K562 (cell line): ENCODE data around the gene TRAF3IP3. TPM values are rescaled to one million over a fixed set of nuclear protein-coding genes. Genes with fewer than 3 reads are reported as not detected.

ENCODE experiments used
- ATAC-seq: fragments of 200-7000 bp; cut with Tn5 transposase; 3 replicates; pipeline ENCODE4 v1.9.1; 2020; ENCODE audit warnings: moderate library complexity
- BruUV-seq: library from RNA; stranded (reverse); fragments of 400-500 nt; replicated peaks from 2 replicates; lab custom pipeline; 2021; lab: Mats Ljungman, UMichigan
- CTCF ChIA-PET: fragments of 300-600 bp; formaldehyde crosslinking; extraction: SDS; loops from one replicate; lab custom pipeline; 2021; ENCODE audit warnings: low intra/inter-chr PET ratio; lab: Yijun Ruan, JAX
- POLR2A ChIA-PET: fragments of 300-600, 350-650 bp; sonication (Branson Sonifier 250); formaldehyde crosslinking; extraction: SDS; loops from one replicate; lab custom pipeline; 2021; ENCODE audit warnings: antibody characterized with exemption, inconsistent platforms; lab: Yijun Ruan, JAX
- DNase-seq, 4 experiments: peaks; one replicate each; pipeline versions ENCODE4 v3.0.0 to v3.0.0-alpha.2; 2011 to 2018; ENCODE audit warnings: low spot score in 3 of 4, mixed read lengths in 3 of 4; ENCODE audit errors: extremely low read depth in 1 of 4
- FAIRE-seq: peaks from 2 replicates; lab custom pipeline; 2011; peaks lifted over from hg19 to GRCh38; lab: Jason Lieb, UNC
- H2AFZ ChIP-seq: 2 replicates; pipeline ENCODE4 v1.6.0; 2011; ENCODE audit warnings: low read depth, low read length, control low read depth, inconsistent platforms
- H3K27ac ChIP-seq: fragments of 200-600 bp; 3 replicates; pipeline ENCODE4 v1.8.0; 2011; ENCODE audit warnings: low read depth, mild to moderate bottlenecking, control low read depth, inconsistent platforms, low read length, moderate library complexity, mixed read lengths; ENCODE audit errors: extremely low read depth
- H3K27me3 ChIP-seq, 2 experiments: fragments of 300-600 bp in 1 of 2; 2 replicates in 1 of 2; 3 replicates in 1 of 2; pipeline versions ENCODE4 v1.6.0 to v1.8.0; 2011; ENCODE audit warnings: inconsistent platforms in 2 of 2, low read length in 2 of 2, mild to moderate bottlenecking in 1 of 2, mixed read lengths in 1 of 2, moderate library complexity in 1 of 2; ENCODE audit not compliant: control insufficient read depth in 2 of 2, insufficient read depth in 2 of 2
- H3K36me3 ChIP-seq: fragments of 300-600 bp; 3 replicates; pipeline ENCODE4 v1.8.0; 2011; ENCODE audit warnings: mild to moderate bottlenecking, low read length, inconsistent platforms; ENCODE audit not compliant: control insufficient read depth, insufficient read depth
- H3K4me1 ChIP-seq, 2 experiments: fragments of 200-600 bp in 1 of 2; replicated peaks in 1 of 2; 2 replicates in 1 of 2; 3 replicates in 1 of 2; pipeline versions ENCODE4 v1.5.1 to v1.8.0; 2011; ENCODE audit warnings: inconsistent platforms in 2 of 2, low read length in 2 of 2, mild to moderate bottlenecking in 1 of 2, mixed read lengths in 1 of 2, moderate library complexity in 1 of 2; ENCODE audit not compliant: control insufficient read depth in 2 of 2, insufficient read depth in 2 of 2
- H3K4me2 ChIP-seq: 2 replicates; pipeline ENCODE4 v1.6.1; 2011; ENCODE audit warnings: low read length, control low read depth, inconsistent platforms, mixed read lengths; ENCODE audit not compliant: insufficient read depth
- H3K4me3 ChIP-seq: fragments of 200-600 bp; sonication (generic), shearing (Covaris generic); 2 replicates; pipeline ENCODE4 v1.5.1; 2016; ENCODE audit warnings: control low read depth, inconsistent platforms
- H3K79me2 ChIP-seq: fragments of 200-600 bp; 3 replicates; pipeline ENCODE4 v1.8.0; 2011; ENCODE audit warnings: low read length, inconsistent platforms; ENCODE audit not compliant: control insufficient read depth, insufficient read depth
- H3K9ac ChIP-seq, 2 experiments: 2 replicates each; pipeline versions ENCODE4 v1.6.0 to v1.6.1; 2011; ENCODE audit warnings: low read depth in 2 of 2, low read length in 2 of 2, control low read depth in 1 of 2, inconsistent platforms in 1 of 2, mild to moderate bottlenecking in 1 of 2, mixed read lengths in 1 of 2; ENCODE audit not compliant: insufficient read depth in 1 of 2
- H3K9me1 ChIP-seq: one replicate; pipeline ENCODE4 v1.6.0; 2011; ENCODE audit warnings: inconsistent platforms, mild to moderate bottlenecking, low read length, moderate library complexity; ENCODE audit not compliant: control insufficient read depth, insufficient read depth
- H3K9me3 ChIP-seq: replicated peaks from 2 replicates; pipeline ENCODE4 v1.5.1; 2011; ENCODE audit warnings: low read depth, low read length, inconsistent platforms; ENCODE audit not compliant: control insufficient read depth, insufficient read depth
- H4K20me1 ChIP-seq: replicated peaks from 2 replicates; pipeline ENCODE4 v1.6.1; 2011; ENCODE audit warnings: low read length, inconsistent platforms, mixed read lengths; ENCODE audit not compliant: control insufficient read depth, insufficient read depth
- ADNP ChIP-seq: fragments of 200-800 bp; sonication (Bioruptor generic); IDR thresholded peaks from 2 replicates; pipeline ENCODE4 v1.6.1; 2016; ENCODE audit warnings: missing genetic modification characterization, missing compliant biosample characterization
- ARID2 ChIP-seq: fragments of 450-650 bp; IDR thresholded peaks from 2 replicates; pipeline ENCODE4 v1.6.1; 2017; ENCODE audit warnings: antibody characterized with exemption, mild to moderate bottlenecking
- BCLAF1 ChIP-seq, 2 experiments: fragments of 450-650 bp in 1 of 2; IDR thresholded peaks; 2 replicates each; pipeline ENCODE4 v1.6.1; 2011 to 2017; ENCODE audit warnings: low read depth in 2 of 2, antibody characterized with exemption in 1 of 2, borderline replicate concordance in 1 of 2, low read length in 1 of 2, mild to moderate bottlenecking in 1 of 2, mixed read lengths in 1 of 2; ENCODE audit not compliant: control insufficient read depth in 1 of 2
- HNRNPH1 ChIP-seq: fragments of 200-400 bp; formaldehyde crosslinking; optimal IDR thresholded peaks from 2 replicates; pipeline ENCODE3; 2017; ENCODE audit warnings: low read depth, mild to moderate bottlenecking, low read length, moderate library complexity
- MED1 ChIP-seq: sonication (generic); formaldehyde crosslinking; IDR thresholded peaks from 2 replicates; pipeline ENCODE4 v1.8.1; 2023; ENCODE audit warnings: missing genetic modification reagents, borderline replicate concordance
- MTA2 ChIP-seq: fragments of 450-650 bp; IDR thresholded peaks from 2 replicates; pipeline ENCODE4 v1.6.1; 2016; ENCODE audit warnings: low read depth
- NCOA2 ChIP-seq, 2 experiments: fragments of 450-650 bp; IDR thresholded peaks; 2 replicates each; pipeline ENCODE4 v1.6.1; 2018; ENCODE audit warnings: mild to moderate bottlenecking in 2 of 2, moderate library complexity in 1 of 2; ENCODE audit not compliant: partially characterized antibody in 2 of 2
- SRSF7 ChIP-seq: fragments of 200-400 bp; formaldehyde crosslinking; optimal IDR thresholded peaks from 2 replicates; pipeline ENCODE3; 2017; ENCODE audit warnings: mild to moderate bottlenecking, low read depth, low read length
- ZBED1 ChIP-seq: IDR thresholded peaks from 2 replicates; pipeline ENCODE4 v1.6.1; 2014
- WGBS: fragments of 100-300 bp; shearing (Covaris generic); methylation state at CpG from one replicate; pipeline ENCODE4 v1.1.6; 2016; ENCODE audit warnings: low coverage, mixed read lengths; ENCODE audit not compliant: insufficient coverage; ENCODE audit errors: missing lambda C conversion rate; 5-methylcytosine and 5-hydroxymethylcytosine counted together
- in situ Hi-C: fragments of 300-500 bp; cut with MboI; formaldehyde crosslinking; loops from 4 replicates; pipeline ENCODE4 v1.15.0; 2018; ENCODE audit warnings: inconsistent platforms, mixed read lengths
- intact Hi-C: fragments of 100-400 bp; cut with micrococcal nuclease; formaldehyde crosslinking; loops from 2 replicates; pipeline ENCODE4 v1.14.2; 2022
- polyA plus RNA-seq, 8 experiments: library from polyadenylated mRNA; depleted of rRNA in 4 of 8; stranded (reverse) in 5 of 8; unstranded in 3 of 8; fragments of >200 nt; fragmentation: Nextera tagmentation in 2 of 8; fragmentation: Illumina TruSeq in 1 of 8; extraction: Ambion mirVana in 2 of 8; extraction: Trizol in 1 of 8; gene quantifications; 2 replicates each; pipeline versions ENCODE4 v1.2.1 to v1.2.3, GENCODE V29; 2011 to 2014; ENCODE audit warnings: inconsistent platforms in 1 of 8, missing spikeins in 1 of 8
- total RNA-seq, 7 experiments: library from RNA; depleted of rRNA in 6 of 7; stranded (reverse); fragments of >200 nt in 6 of 7; fragmentation: Illumina TruSeq in 2 of 7; extraction: Trizol in 2 of 7; gene quantifications; 2 replicates each; pipeline versions ENCODE4 v1.2.1 to v1.2.3, GENCODE V29; 2011 to 2021; ENCODE audit warnings: low replicate concordance in 1 of 7

The TRAF3IP3 gene
- total and polyA plus RNA-seq, 9 of the 15 experiments (the other 6 are each of a cell fraction or from before 2014, with no cell fraction given), result 0.06 to 1.1 (median 0.31) TPM

- no peak overlapping the region for H3K27ac ChIP-seq
- H3K4me2 ChIP-seq, result no peak overlapping the region
- 0 out of 2 replicates have a peak overlapping the region, but pooled peaks have one; percentile 7 for H2AFZ ChIP-seq
These were observed 4.1 kb upstream of the TRAF3IP3 start for GRCh38 chr1:209751627-209752231.

GRCh38 chr1:209752890-209753289 is 3.0 kb upstream of the TRAF3IP3 start:
- ChIA-PET POLR2A (interaction anchor here (0.6 kb wide), 1 partner anchor 1125 kb away, joined by 3 read pairs; no protein-coding TSS in a partner anchor), CTCF (no interaction called here)
- ATAC-seq (no peak), FAIRE-seq (no peak), DNase-seq (no peak)
- no peak overlapping the region for H3K9ac ChIP-seq
- H2AFZ ChIP-seq, result no peak overlapping the region
- H3K79me2 ChIP-seq, result no peaks in the 10 kb centered on the region
- H3K4me2 ChIP-seq, result no peak overlapping the region
- H3K9me1 ChIP-seq, result no peaks in the 10 kb centered on the region
- no peaks in the 10 kb centered on the region for H3K9me3 ChIP-seq
- H3K36me3 ChIP-seq, result no peaks in the 10 kb centered on the region
- BruUV-seq, result no TSS peak
- no peak overlapping the region for H3K4me3 ChIP-seq
- peaks cover 11 to 30% of the 10 kb centered on the region in 2 experiments; a peak in 4 of 5 replicates for H3K27me3 ChIP-seq
- H4K20me1 ChIP-seq, result 0 out of 2 replicates have a peak, but pooled peaks cover 2% of the 10 kb centered on the region
- WGBS, result 0% methylated on average over 3 of the region's 3 CpGs
- in situ Hi-C loops, result no loop called here
- intact Hi-C loops, result no loop called here
- peaks cover 0 to under 1% of the 10 kb centered on the region in 2 experiments; a peak in 3 of 5 replicates for H3K4me1 ChIP-seq
- H3K27ac ChIP-seq, result no peak overlapping the region
- TF ChIP-seq BCLAF1 (IDR thresholded peaks at IDR 0.05; ENCODE audit: borderline replicate concordance in 1 of 2, control insufficient read depth in 1 of 2, low read depth in 2 of 2, low read length in 1 of 2), result no peak
- no peak for TF ChIP-seq MED1 (CRISPR knock-in tag)
- TF ChIP-seq NCOA2 (IDR thresholded peaks at IDR 0.05; ENCODE audit: partially characterized antibody in 2 of 2), result no peak
- TF ChIP-seq MTA2, result no peak
- no peak for TF ChIP-seq HNRNPH1

More at GRCh38 chr1:209751627-209752231, 4.1 kb upstream of the TRAF3IP3 start:
- Histone ChIP-seq H4K20me1 (no peaks in the 10 kb centered on the region), H3K9ac (no peak overlapping the region), H3K4me1 (peaks cover 3 to 7% of the 10 kb centered on the region in 2 experiments; a peak in 4 of 5 replicates), H3K79me2 (no peaks in the 10 kb centered on the region), H3K36me3 (no peaks in the 10 kb centered on the region), H3K9me1 (no peaks in the 10 kb centered on the region), H3K9me3 (no peaks in the 10 kb centered on the region), H3K27me3 (peaks cover 11 to 21% of the 10 kb centered on the region in 2 experiments; a peak in 4 of 5 replicates), H3K4me3 (no peak overlapping the region)
- DNase-seq (no peak), FAIRE-seq (no peak), ATAC-seq (no peak)
- TF ChIP-seq SRSF7 (no peak), ZBED1 (no peak), ADNP (tag) (no peak), ARID2 (no peak)
- in situ Hi-C loops (no loop called here), intact Hi-C loops (no loop called here)
- 7% methylated on average over 5 of the region's 5 CpGs for WGBS
- ChIA-PET POLR2A (no interaction called here), CTCF (no interaction called here)
- no TSS peak for BruUV-seq
